ENCODE results near the gene EYA2.

DNA sequence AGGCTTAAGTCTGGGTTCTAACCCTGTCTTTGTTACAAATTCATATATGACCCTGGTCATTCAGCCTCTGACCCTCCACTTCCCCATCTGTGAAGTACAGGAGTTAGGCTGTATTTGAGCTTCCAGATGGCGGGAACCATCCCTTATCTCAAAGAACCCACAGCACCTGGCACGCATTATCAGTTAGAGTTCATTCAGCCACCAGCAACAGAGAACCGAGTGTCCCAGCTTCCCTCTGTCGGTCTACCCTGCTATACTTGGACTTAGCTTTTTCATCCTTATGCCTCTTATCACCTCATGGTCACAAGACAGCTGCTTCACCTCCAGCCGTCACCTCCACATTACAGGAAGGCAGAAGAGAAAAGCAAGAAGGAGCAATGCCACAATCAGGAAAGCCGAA lies 147.8 kb downstream of the EYA2 start:
- no peak for TF ChIP-seq MXI1 (IDR thresholded peaks at IDR 0.05; ENCODE audit: borderline replicate concordance, low read depth, low read length)
- TF ChIP-seq, protein P1, sequence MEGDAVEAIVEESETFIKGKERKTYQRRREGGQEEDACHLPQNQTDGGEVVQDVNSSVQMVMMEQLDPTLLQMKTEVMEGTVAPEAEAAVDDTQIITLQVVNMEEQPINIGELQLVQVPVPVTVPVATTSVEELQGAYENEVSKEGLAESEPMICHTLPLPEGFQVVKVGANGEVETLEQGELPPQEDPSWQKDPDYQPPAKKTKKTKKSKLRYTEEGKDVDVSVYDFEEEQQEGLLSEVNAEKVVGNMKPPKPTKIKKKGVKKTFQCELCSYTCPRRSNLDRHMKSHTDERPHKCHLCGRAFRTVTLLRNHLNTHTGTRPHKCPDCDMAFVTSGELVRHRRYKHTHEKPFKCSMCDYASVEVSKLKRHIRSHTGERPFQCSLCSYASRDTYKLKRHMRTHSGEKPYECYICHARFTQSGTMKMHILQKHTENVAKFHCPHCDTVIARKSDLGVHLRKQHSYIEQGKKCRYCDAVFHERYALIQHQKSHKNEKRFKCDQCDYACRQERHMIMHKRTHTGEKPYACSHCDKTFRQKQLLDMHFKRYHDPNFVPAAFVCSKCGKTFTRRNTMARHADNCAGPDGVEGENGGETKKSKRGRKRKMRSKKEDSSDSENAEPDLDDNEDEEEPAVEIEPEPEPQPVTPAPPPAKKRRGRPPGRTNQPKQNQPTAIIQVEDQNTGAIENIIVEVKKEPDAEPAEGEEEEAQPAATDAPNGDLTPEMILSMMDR (conservative IDR thresholded peaks at IDR 0.05; ENCODE audit: low read depth, low read length), result no peak
- no peak for TF ChIP-seq ELK1 (IDR thresholded peaks at IDR 0.05; ENCODE audit: borderline replicate concordance, low read depth, low read length)
- no peak for TF ChIP-seq MAZ (IDR thresholded peaks at IDR 0.05; ENCODE audit: borderline replicate concordance, low read depth, low read length)
- TF ChIP-seq POLR2A (IDR thresholded peaks at IDR 0.05; ENCODE audit: low read depth, low read length), result no peak
- TF ChIP-seq SMC3 (IDR thresholded peaks at IDR 0.05; ENCODE audit: low read depth, low read length), result no peak
- no peak for TF ChIP-seq RCOR1 (IDR thresholded peaks at IDR 0.05; ENCODE audit: insufficient replicate concordance, low read length)
- TF ChIP-seq CEBPB (IDR thresholded peaks at IDR 0.05; ENCODE audit: low read depth, low read length), result no peak

Data from IMR-90 (cell line).